Ascending aorta (tissue), 2 donors: Measurements from ENCODE around the gene VAMP5. TPM values are rescaled to one million over a fixed set of nuclear protein-coding genes. Genes with fewer than 3 reads are reported as not detected.
"Not testable (repeated sequence)": the region's sequence is repeated elsewhere in the genome, so short reads cannot be mapped to it uniquely, and the experiment has no call there.

ENCODE experiments used
- DNase-seq, 2 donors: peaks; one replicate each; pipeline ENCODE4 v3.0.0-alpha.2; 2019; ENCODE audit warnings: low spot score in 2 of 2
- H3K27ac ChIP-seq, 2 donors: fragments of 200-600 bp; sonication (generic); one replicate each; pipeline ENCODE4 v1.5.1; 2016 to 2017; ENCODE audit warnings: mild to moderate bottlenecking in 1 of 2
- H3K27me3 ChIP-seq: fragments of 200-600 bp; sonication (generic); one replicate; pipeline ENCODE4 v1.5.1; 2017
- H3K36me3 ChIP-seq, 2 donors: fragments of 200-600 bp; sonication (generic); one replicate each; pipeline ENCODE4 v1.5.1; 2016
- H3K4me1 ChIP-seq, 2 donors: fragments of 200-600 bp; sonication (generic); one replicate each; pipeline ENCODE4 v1.5.1; 2016 to 2017; ENCODE audit warnings: mild to moderate bottlenecking in 1 of 2
- H3K4me3 ChIP-seq, 2 donors: fragments of 200-600 bp; sonication (generic); one replicate each; pipeline ENCODE4 v1.5.1; 2016 to 2017; ENCODE audit warnings: mild to moderate bottlenecking in 1 of 2
- H3K9me3 ChIP-seq, 2 donors: fragments of 200-600 bp; sonication (generic); one replicate each; pipeline ENCODE4 v1.5.1; 2016
- CTCF ChIP-seq, 3 experiments: fragments of 200-600 bp in 2 of 3; fragments of 450-650 bp in 1 of 3; sonication (generic) in 2 of 3; IDR thresholded peaks; one replicate each; pipeline ENCODE4 v1.5.1; 2016 to 2019; ENCODE audit warnings: antibody characterized with exemption in 3 of 3, mild to moderate bottlenecking in 1 of 3, moderate library complexity in 1 of 3
- intact Hi-C: fragments of 100-400 bp; cut with DNase I; formaldehyde crosslinking; loops from one replicate; pipeline ENCODE4 v1.15.1; 2023
- total RNA-seq: library from RNA; depleted of rRNA; stranded (reverse); fragments of >200 nt; gene quantifications from one replicate; pipeline ENCODE4 v1.1.0, GENCODE V29; 2016

Gene VAMP5
- total RNA-seq, 1 donor from 2014 or later: 114 TPM

GRCh38 chr2:85611705-85612587, 27.7 kb downstream of the VAMP5 start, which contains the start of gene C2orf68:
Gene C2orf68, minus strand, starts transcription at chr2:85612066. Its CDS starts 82 bp downstream, at chr2:85611984.
- no peaks in the 10 kb centered on the region for H3K9me3 ChIP-seq
- H3K4me1 ChIP-seq: peaks cover 0 to 23% of the 10 kb centered on the region in 2 donors
- H3K27ac ChIP-seq: peak within 1 kb of the TSS; percentile 83 to 87
- peak; percentile 59 to 95 for DNase-seq
- H3K27me3 ChIP-seq: no peaks in the 10 kb centered on the region
- TF ChIP-seq CTCF (IDR thresholded peaks at IDR 0.05): no peak
- H3K4me3 ChIP-seq: peak within 1 kb of the TSS; percentile 96
- peaks cover 5 to 20% of the 10 kb centered on the region in 2 donors for H3K36me3 ChIP-seq
- intact Hi-C loops: loop anchor here (10.0 kb wide), 1 partner anchor 493 kb away; the partner anchor contains the start of genes POLR1A and PTCD3

- Histone ChIP-seq H3K4me3 (no peak overlapping the region), H3K27ac (no peak overlapping the region), H3K36me3 (peaks cover 3 to 6% of the 10 kb centered on the region in 2 donors), H3K27me3 (no peaks in the 10 kb centered on the region), H3K9me3 (no peaks in the 10 kb centered on the region), H3K4me1 (peaks cover 0 to 28% of the 10 kb centered on the region in 2 donors)
- no peak for TF ChIP-seq CTCF (IDR thresholded peaks at IDR 0.05)
- DNase-seq: no peak
- intact Hi-C loops: loop anchor here (10.0 kb wide), 1 partner anchor 491 kb away; the partner anchor contains the start of genes POLR1A and PTCD3
Observed at GRCh38 chr2:85613717-85614515, 29.7 kb downstream of the VAMP5 start.

GRCh38 chr2:85614757-85615156, 30.5 kb downstream of the VAMP5 start:
- H3K4me3 ChIP-seq, H3K27ac ChIP-seq, H3K27me3 ChIP-seq, DNase-seq, H3K36me3 ChIP-seq, H3K9me3 ChIP-seq: not testable (repeated sequence)
- peaks cover 0 to 28% of the 10 kb centered on the region in 2 donors for H3K4me1 ChIP-seq
- intact Hi-C loops: loop anchor here (10.0 kb wide), 1 partner anchor 490 kb away; the partner anchor contains the start of genes POLR1A and PTCD3

- Histone ChIP-seq H3K36me3 (peaks cover 5 to 15% of the 10 kb centered on the region in 2 donors), H3K9me3 (no peaks in the 10 kb centered on the region), H3K4me1 (peaks cover 0 to 25% of the 10 kb centered on the region in 2 donors), H3K27me3 (no peaks in the 10 kb centered on the region), H3K4me3 (peak overlapping the region; percentile 87 to 90), H3K27ac (peak overlapping the region; percentile 88 to 90)
- intact Hi-C loops: loop anchor here (10.0 kb wide), 1 partner anchor 489 kb away; the partner anchor contains the start of genes POLR1A and PTCD3
- DNase-seq: no peak
- TF ChIP-seq CTCF (IDR thresholded peaks at IDR 0.05): no peak
Observed at GRCh38 chr2:85615413-85615728, 31.1 kb downstream of the VAMP5 start.

- peak overlapping the region in 1 of 2 donors; percentile 90 for H3K4me3 ChIP-seq
- H3K9me3 ChIP-seq, H3K27ac ChIP-seq, H3K27me3 ChIP-seq, DNase-seq: not testable (repeated sequence)
- intact Hi-C loops: loop anchor here (2.0 to 10.0 kb wide), 4 partner anchors 33 to 487 kb away; partner anchors contain the start of genes GGCX, POLR1A, PTCD3 and SH2D6
- H3K36me3 ChIP-seq: peaks cover 26 to 38% of the 10 kb centered on the region in 2 donors
- H3K4me1 ChIP-seq: peaks cover 0 to 15% of the 10 kb centered on the region in 2 donors
Observed at GRCh38 chr2:85617723-85618122, 33.5 kb downstream of the VAMP5 start.

GRCh38 chr2:85619617-85620016, 35.4 kb downstream of the VAMP5 start:
- Histone ChIP-seq H3K27me3 (no peaks in the 10 kb centered on the region), H3K9me3 (no peaks in the 10 kb centered on the region), H3K27ac (no peak overlapping the region), H3K4me1 (peaks cover 0 to 15% of the 10 kb centered on the region in 2 donors), H3K4me3 (no peak overlapping the region), H3K36me3 (peaks cover 45 to 57% of the 10 kb centered on the region in 2 donors)
- no peak for TF ChIP-seq CTCF (IDR thresholded peaks at IDR 0.05)
- intact Hi-C loops: loop anchor here (10.0 kb wide), 1 partner anchor 485 kb away; the partner anchor contains the start of genes POLR1A and PTCD3
- DNase-seq: no peak
